ENCODE data around the gene ILKAP. TPM values are rescaled to one million over a fixed set of nuclear protein-coding genes. Genes with fewer than 3 reads are reported as not detected.
A peak's percentile ranks its signal among the peaks of the same experiment; 100 is the strongest.

The ILKAP gene
- total and polyA plus RNA-seq, 2 donors (not counting 1 experiment from before 2014, with no cell fraction given), result 82.5 to 98.6 TPM

GRCh38 chr2:238127165-238128060 is 76.1 kb downstream of the ILKAP start:
- ChIA-PET CTCF (interaction anchor here (0.6 kb wide), 1 partner anchor 18 kb away, joined by 3 read pairs; no protein-coding TSS in a partner anchor), POLR2A (no interaction called here)
- intact Hi-C loops (cut with micrococcal nuclease), result no loop called here
- H3K27me3 Mint-ChIP-seq, result no peaks in the 10 kb centered on the region
- Histone ChIP-seq H3K4me2 (replicated peaks; ENCODE audit: low read depth, low read length, poor library complexity, severe bottlenecking) (no peak overlapping the region), H3K27ac (ENCODE audit: low read length in 2 of 2) (no peak overlapping the region), H3K36me3 (replicated peaks in 1 of 2; ENCODE audit: control extremely low read depth in 1 of 2, control insufficient read depth in 1 of 2, extremely low read depth in 1 of 2, insufficient read depth in 2 of 2, low read length in 1 of 2) (no peaks in the 10 kb centered on the region), H4K20me1 (ENCODE audit: control insufficient read depth, insufficient read depth, low read length, poor library complexity, severe bottlenecking) (no peaks in the 10 kb centered on the region), H3K79me2 (ENCODE audit: control insufficient read depth, insufficient read depth, low read length) (no peaks in the 10 kb centered on the region), H3K4me3 (ENCODE audit: control extremely low read depth in 1 of 5, extremely low read depth in 1 of 5, insufficient read depth in 1 of 5, low read depth in 2 of 5, low read length in 4 of 5) (no peak overlapping the region), H3K27me3 (replicated peaks in 1 of 4; ENCODE audit: control extremely low read depth in 1 of 4, control insufficient read depth in 3 of 4, insufficient read depth in 4 of 4, low read length in 3 of 4) (no peaks in the 10 kb centered on the region), H3K9me3 (ENCODE audit: control extremely low read depth in 1 of 3, control insufficient read depth in 2 of 3, insufficient read depth in 1 of 3, low read length in 2 of 3) (peaks cover 0 to 5% (median 0%) of the 10 kb centered on the region in 3 donors), H3K4me1 (ENCODE audit: control insufficient read depth in 2 of 2, insufficient read depth in 2 of 2, low read length in 2 of 2) (peaks cover 0 to 5% of the 10 kb centered on the region in 2 donors), H3K9ac (ENCODE audit: low read length) (no peak overlapping the region), H2AFZ (ENCODE audit: insufficient read depth, low read depth, low read length, poor library complexity, severe bottlenecking) (peak overlapping the region; percentile 56)
- no peaks in the 10 kb centered on the region for H3K4me1 Mint-ChIP-seq
- TF ChIP-seq EZH2 (IDR thresholded peaks at IDR 0.05; ENCODE audit: borderline replicate concordance, insufficient read depth, low read depth, low read length, poor library complexity, severe bottlenecking) (no peak), CTCF (IDR thresholded peaks at IDR 0.05) (no peak)
- DNase-seq (no peak), ATAC-seq (ENCODE audit: low read depth) (peak; percentile 67)
- no peak overlapping the region for H3K4me3 Mint-ChIP-seq
- no peak overlapping the region for H3K27ac Mint-ChIP-seq
- no peaks in the 10 kb centered on the region for H3K9me3 Mint-ChIP-seq (ENCODE audit: insufficient read depth)
- 68% methylated on average over 34 of the region's 36 CpGs for WGBS (ENCODE audit: insufficient coverage)

DNA sequence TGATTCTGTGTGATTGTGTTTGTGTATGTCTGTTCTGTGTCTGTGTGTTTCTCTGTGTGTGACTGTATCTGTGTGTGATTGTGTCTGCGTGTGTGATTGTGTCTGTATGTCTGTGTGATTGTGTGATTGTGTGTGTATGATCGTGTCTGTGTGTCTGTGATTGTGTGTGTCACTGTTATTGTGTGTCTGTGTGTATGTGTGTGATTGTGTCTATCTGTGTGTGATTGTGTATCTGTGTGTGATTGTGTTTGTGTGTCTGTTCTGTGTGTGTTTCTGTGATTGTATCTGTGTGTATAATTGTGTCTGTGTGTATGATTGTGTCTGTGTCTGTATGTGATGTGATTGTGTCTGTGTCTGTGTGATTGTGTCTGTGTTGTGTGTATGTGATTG is 76.7 kb downstream of the ILKAP start:
- H3K4me3 Mint-ChIP-seq, result no peak overlapping the region
- H3K9ac ChIP-seq (ENCODE audit: low read length), result no peak overlapping the region
- intact Hi-C loops (cut with micrococcal nuclease), result no loop called here
- TF ChIP-seq EZH2 (IDR thresholded peaks at IDR 0.05; ENCODE audit: borderline replicate concordance, insufficient read depth, low read depth, low read length, poor library complexity, severe bottlenecking) (no peak), CTCF (IDR thresholded peaks at IDR 0.05) (no peak)
- no peak overlapping the region for H3K4me2 ChIP-seq (replicated peaks; ENCODE audit: low read depth, low read length, poor library complexity, severe bottlenecking)
- H3K4me1 ChIP-seq (ENCODE audit: control insufficient read depth in 2 of 2, insufficient read depth in 2 of 2, low read length in 2 of 2), result peaks cover 0 to 5% of the 10 kb centered on the region in 2 donors
- ATAC-seq (ENCODE audit: low read depth) (no peak), DNase-seq (no peak)
- H2AFZ ChIP-seq (ENCODE audit: insufficient read depth, low read depth, low read length, poor library complexity, severe bottlenecking), result peak overlapping the region; percentile 56
- POLR2A ChIA-PET, result no interaction called here
- no peaks in the 10 kb centered on the region for H3K9me3 Mint-ChIP-seq (ENCODE audit: insufficient read depth)
- H3K9me3 ChIP-seq (ENCODE audit: control extremely low read depth in 1 of 3, control insufficient read depth in 2 of 3, insufficient read depth in 1 of 3, low read length in 2 of 3), result peaks cover 0 to 5% (median 0%) of the 10 kb centered on the region in 3 donors
- H3K27ac ChIP-seq (ENCODE audit: low read length in 2 of 2), result no peak overlapping the region
- H4K20me1 ChIP-seq (ENCODE audit: control insufficient read depth, insufficient read depth, low read length, poor library complexity, severe bottlenecking), result no peaks in the 10 kb centered on the region
- no peaks in the 10 kb centered on the region for H3K36me3 ChIP-seq (replicated peaks in 1 of 2; ENCODE audit: control extremely low read depth in 1 of 2, control insufficient read depth in 1 of 2, extremely low read depth in 1 of 2, insufficient read depth in 2 of 2, low read length in 1 of 2)
- no peaks in the 10 kb centered on the region for H3K27me3 Mint-ChIP-seq
- H3K4me1 Mint-ChIP-seq, result no peaks in the 10 kb centered on the region
- no peaks in the 10 kb centered on the region for H3K27me3 ChIP-seq (replicated peaks in 1 of 4; ENCODE audit: control extremely low read depth in 1 of 4, control insufficient read depth in 3 of 4, insufficient read depth in 4 of 4, low read length in 3 of 4)
- no peaks in the 10 kb centered on the region for H3K79me2 ChIP-seq (ENCODE audit: control insufficient read depth, insufficient read depth, low read length)
- WGBS (ENCODE audit: insufficient coverage), result 93% methylated on average over 2 of the region's 2 CpGs
- no peak overlapping the region for H3K27ac Mint-ChIP-seq
- CTCF ChIA-PET, result no interaction called here
- no peak overlapping the region for H3K4me3 ChIP-seq (ENCODE audit: control extremely low read depth in 1 of 5, extremely low read depth in 1 of 5, insufficient read depth in 1 of 5, low read depth in 2 of 5, low read length in 4 of 5)
